ENCODE results near the gene LMO1. TPM values are rescaled to one million over a fixed set of nuclear protein-coding genes. Genes with fewer than 3 reads are reported as not detected.

LMO1 gene
- total RNA-seq, 2 experiments from 2014 or later, result not detected

DNA sequence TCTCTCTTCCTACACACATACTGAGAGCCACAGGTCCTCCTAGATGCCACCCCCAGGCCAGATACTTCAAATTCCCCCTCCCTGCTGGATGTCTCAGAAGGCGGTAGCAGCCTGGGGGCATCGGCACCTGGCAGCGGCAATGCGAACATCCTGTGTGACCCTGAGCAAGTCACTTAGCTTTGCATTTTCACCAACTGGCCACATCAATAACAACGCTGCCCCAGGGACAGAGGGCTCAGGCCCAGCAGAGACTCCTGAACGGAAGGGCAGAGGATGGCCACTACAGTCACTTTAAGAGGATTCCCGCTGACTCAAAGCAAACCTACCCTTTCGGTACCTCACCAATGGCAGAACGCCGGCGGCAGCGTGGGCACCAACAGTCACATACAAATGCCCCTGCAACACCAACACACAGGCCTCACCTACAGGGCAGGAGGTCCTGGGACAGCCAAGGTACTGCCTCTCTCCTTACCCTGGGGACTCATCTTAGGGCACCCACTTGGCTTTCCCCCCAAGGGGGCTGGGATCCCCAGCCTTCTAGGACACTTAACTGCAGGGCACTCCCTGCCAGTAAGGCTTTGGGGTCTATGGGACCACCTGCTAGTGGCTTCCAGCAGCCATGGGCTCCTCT is 1.6 kb downstream of the LMO1 start:
- H3K27ac Mint-ChIP-seq, result no peak overlapping the region
- H3K36me3 Mint-ChIP-seq, result no peaks in the 10 kb centered on the region
- H3K9me3 Mint-ChIP-seq, result no peaks in the 10 kb centered on the region
- no peak for DNase-seq
- peaks cover 9% of the 10 kb centered on the region for H3K4me1 Mint-ChIP-seq
- peaks cover 78% of the 10 kb centered on the region for H3K27me3 Mint-ChIP-seq
- H3K4me3 Mint-ChIP-seq, result no peak overlapping the region

DNA sequence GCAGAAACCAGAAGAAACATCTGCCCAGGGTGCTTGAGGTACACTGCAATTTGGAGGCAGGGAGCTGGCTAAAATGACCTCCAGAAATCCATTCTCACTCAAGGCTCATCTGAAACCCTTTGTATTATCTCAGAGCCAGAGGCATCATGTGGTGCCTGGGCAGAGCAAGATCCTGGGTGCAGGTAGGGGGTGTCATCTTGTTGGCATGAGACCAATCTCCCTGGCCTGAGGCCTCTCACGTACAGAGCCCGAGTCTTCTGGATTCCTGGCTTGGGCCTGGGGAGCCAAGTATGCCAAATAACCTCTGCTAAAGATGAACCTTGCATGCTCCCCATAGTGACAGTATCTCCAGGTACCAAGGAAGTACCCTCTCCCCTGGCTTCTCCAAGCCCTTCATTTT is 2.4 kb downstream of the LMO1 start:
- peaks cover 70% of the 10 kb centered on the region for H3K27me3 Mint-ChIP-seq

DNA sequence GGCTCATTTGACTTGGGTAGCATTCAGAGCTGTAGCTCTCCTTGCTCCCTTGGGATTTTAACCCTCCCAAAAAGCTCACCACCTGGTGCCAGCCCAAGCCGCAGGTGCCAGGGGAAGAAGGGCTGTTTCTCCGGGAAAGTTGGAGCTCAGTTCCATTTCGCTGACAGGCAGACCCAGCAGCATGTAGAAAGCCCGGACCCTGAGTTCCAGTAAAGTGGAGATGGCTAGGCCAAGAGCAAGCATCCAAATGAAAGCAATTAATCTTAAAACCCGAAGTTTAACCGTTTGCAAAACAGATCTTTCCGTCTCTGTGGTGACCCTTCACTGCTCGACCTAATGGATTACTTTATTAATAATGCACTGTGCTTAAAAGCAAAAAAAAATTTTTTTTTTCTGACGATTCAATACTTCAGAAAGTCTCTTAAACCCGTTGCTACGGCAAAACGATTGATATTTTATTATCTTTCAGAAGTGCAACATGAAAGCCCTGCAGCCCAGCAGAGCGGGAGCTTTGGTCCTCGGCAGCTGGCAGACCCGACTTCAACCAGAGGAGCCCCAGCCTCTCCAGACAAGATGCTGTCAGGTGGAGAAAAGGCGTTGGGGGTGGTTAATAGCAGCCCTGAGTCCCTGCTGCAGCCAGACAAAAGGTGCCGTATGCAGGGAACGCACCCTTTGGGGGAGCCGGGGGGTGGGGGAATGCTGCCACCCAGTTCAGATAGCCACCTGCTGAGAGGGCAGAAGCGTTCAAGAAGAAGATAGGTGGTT is 3.3 kb downstream of the LMO1 start:
- H3K36me3 Mint-ChIP-seq, result no peaks in the 10 kb centered on the region
- no peak for DNase-seq
- H3K9me3 Mint-ChIP-seq, result no peaks in the 10 kb centered on the region
- H3K27ac Mint-ChIP-seq, result no peak overlapping the region
- H3K4me1 Mint-ChIP-seq, result peaks cover 9% of the 10 kb centered on the region
- H3K4me3 Mint-ChIP-seq, result no peak overlapping the region
- peaks cover 62% of the 10 kb centered on the region for H3K27me3 Mint-ChIP-seq

More for the DNA sequence above, 2.4 kb downstream of the LMO1 start:
- H3K27ac Mint-ChIP-seq, result no peak overlapping the region
- peaks cover 9% of the 10 kb centered on the region for H3K4me1 Mint-ChIP-seq
- no peak overlapping the region for H3K4me3 Mint-ChIP-seq
- no peaks in the 10 kb centered on the region for H3K36me3 Mint-ChIP-seq
- H3K9me3 Mint-ChIP-seq, result no peaks in the 10 kb centered on the region
- no peak for DNase-seq

DNA sequence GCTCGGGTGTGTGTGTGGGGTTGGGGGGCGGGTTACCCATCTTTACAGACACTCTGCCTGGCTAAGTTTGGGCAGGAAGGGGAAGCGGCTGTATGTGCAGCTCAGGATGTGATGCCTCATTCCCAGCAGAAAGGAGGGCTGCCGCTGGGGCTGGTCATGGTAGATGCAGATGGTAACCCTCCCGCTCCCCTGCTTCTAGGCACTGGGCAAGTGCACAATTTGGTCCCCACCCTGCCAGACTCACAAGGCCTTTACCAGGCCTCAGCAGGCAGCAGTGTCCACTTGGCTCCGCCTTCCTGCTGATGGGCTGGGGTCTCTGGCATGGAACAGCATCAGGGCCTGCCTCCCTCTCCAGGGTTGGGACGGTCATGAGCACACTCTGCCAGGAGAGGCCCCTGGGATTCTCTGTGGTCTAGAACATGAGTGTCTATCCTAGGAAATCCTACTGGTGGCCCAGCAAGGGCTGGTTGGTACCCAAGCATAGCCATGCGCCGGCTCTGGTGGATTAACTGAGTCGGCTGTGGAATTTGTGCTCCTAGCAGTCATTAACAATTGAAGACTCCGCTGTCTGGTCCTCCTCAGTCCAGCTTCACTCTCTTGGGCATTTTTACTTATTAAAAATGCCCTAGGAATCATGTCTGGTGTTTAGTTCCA is 4.2 kb downstream of the LMO1 start:
- H3K27ac Mint-ChIP-seq, result no peak overlapping the region
- peaks cover 9% of the 10 kb centered on the region for H3K4me1 Mint-ChIP-seq
- no peaks in the 10 kb centered on the region for H3K36me3 Mint-ChIP-seq
- H3K9me3 Mint-ChIP-seq, result no peaks in the 10 kb centered on the region
- no peak for DNase-seq
- H3K27me3 Mint-ChIP-seq, result peaks cover 53% of the 10 kb centered on the region
- H3K4me3 Mint-ChIP-seq, result no peak overlapping the region

DNA sequence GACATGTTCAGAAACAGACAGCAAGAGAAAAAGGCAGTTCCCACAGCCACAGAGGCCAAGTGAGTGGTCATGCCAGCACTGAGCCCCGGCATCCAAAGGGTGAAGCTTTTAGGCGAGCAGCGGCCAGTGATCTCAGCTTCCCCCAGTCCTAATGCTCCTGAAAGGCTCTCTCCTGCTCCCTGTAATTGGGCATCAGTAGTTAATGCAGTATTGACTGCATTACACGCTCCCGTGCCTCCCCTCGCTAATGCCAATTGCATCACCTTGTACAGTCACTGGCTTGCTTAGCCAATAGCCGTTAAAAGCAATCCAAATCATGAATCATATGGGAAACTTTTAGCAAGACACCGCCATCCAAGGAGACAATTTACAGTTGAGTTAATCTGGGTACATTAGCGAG is 4.9 kb downstream of the LMO1 start:
- H3K9me3 Mint-ChIP-seq, result no peaks in the 10 kb centered on the region
- no peak overlapping the region for H3K4me3 Mint-ChIP-seq
- peaks cover 5% of the 10 kb centered on the region for H3K4me1 Mint-ChIP-seq
- H3K27me3 Mint-ChIP-seq, result peaks cover 46% of the 10 kb centered on the region
- H3K27ac Mint-ChIP-seq, result no peak overlapping the region
- H3K36me3 Mint-ChIP-seq, result no peaks in the 10 kb centered on the region
- no peak for DNase-seq

DNA sequence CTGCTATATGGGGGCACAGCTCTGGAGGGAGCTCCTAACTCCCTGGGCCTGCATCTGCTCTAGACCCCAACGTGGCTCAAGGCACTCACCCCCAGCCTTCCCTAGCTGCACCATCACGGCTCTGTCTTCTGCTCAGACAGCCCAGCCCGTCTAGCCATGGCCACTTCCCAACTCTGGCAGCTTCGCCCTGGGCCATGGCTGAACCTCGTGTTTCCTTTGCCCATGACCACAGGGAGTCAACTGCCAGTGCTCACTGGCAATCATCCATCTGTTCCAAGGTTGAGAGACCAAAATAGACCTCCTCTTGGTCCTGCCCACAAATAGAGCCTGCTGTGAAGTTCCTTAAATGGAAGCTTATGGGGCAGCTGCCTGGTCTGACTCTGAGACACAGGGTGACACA is 5.4 kb downstream of the LMO1 start:
- H3K4me1 Mint-ChIP-seq, result no peaks in the 10 kb centered on the region
- H3K27ac Mint-ChIP-seq, result no peak overlapping the region
- DNase-seq, result no peak
- H3K4me3 Mint-ChIP-seq, result no peak overlapping the region
- peaks cover 42% of the 10 kb centered on the region for H3K27me3 Mint-ChIP-seq
- no peaks in the 10 kb centered on the region for H3K9me3 Mint-ChIP-seq
- no peaks in the 10 kb centered on the region for H3K36me3 Mint-ChIP-seq

DNA sequence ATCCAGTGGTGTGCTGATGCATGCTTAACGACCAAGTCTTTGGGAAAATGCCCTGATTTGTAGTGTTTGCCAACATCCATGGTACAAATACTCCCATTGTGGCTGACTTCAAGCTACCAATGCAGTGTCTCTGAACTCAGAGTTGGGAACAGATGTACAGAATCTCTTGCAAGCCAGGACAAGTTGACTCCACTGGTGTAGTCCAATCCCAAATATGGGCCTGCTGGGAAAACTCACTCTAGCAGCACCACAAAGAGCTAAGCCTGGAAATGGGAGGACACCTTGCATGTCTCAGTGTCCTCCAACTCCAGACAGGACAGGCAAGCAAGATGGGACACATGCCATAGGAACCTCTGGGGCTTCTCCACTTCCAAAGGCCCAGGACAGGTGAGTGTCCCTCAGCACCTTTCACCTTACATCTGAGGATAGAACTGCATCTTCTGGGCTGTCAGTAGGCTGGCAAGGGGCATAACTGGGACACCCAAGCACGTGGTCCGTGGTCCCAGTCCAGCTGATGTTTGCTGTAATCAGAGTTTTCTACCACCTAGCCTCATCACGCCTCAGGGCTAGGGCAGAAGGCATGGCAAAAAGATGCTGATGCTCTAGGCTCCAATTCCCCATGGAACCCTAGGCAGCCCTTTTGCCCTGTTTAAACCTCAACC is 6.5 kb downstream of the LMO1 start:
- H3K27ac Mint-ChIP-seq, result no peak overlapping the region
- DNase-seq, result no peak
- no peak overlapping the region for H3K4me3 Mint-ChIP-seq
- H3K36me3 Mint-ChIP-seq, result no peaks in the 10 kb centered on the region
- H3K9me3 Mint-ChIP-seq, result no peaks in the 10 kb centered on the region
- H3K4me1 Mint-ChIP-seq, result no peaks in the 10 kb centered on the region
- H3K27me3 Mint-ChIP-seq, result peaks cover 35% of the 10 kb centered on the region

DNA sequence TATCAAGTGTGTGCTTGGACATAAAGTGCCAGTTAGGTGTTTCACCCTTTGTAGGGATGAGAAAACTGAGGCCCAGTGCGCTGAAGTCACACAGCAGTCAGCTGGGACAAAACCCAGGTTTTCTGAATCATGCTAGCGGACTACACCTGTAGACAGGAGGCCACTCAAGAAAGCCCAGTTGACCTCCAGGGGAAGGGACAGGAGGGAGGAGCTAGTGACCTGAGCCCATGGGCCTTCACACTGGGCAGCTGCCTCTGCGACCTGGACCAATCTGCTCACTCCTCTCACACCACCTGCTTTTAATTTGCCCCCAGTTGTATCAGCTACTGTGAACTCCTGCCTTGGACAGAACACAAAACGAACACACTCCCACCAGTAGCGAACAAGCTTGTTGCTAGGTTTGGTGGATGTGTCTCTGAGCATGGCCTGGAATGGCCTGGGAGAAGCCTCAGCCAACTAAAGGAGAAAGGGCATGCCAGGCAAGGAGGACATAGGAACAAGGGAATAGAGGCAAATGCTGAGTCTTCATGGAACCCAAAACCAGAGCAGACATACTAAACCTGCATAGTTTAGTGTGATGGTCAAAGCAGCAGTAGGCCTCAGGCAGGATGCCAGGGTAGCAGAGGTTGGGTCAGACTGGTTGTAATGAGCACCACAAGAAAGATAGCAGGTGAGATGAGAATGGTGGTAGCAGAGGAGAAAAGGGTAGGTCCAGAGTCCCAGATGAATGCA is 7.2 kb downstream of the LMO1 start:
- DNase-seq, result no peak
- no peak overlapping the region for H3K4me3 Mint-ChIP-seq
- H3K4me1 Mint-ChIP-seq, result no peaks in the 10 kb centered on the region
- peaks cover 28% of the 10 kb centered on the region for H3K27me3 Mint-ChIP-seq
- H3K27ac Mint-ChIP-seq, result no peak overlapping the region
- H3K9me3 Mint-ChIP-seq, result no peaks in the 10 kb centered on the region
- no peaks in the 10 kb centered on the region for H3K36me3 Mint-ChIP-seq

DNA sequence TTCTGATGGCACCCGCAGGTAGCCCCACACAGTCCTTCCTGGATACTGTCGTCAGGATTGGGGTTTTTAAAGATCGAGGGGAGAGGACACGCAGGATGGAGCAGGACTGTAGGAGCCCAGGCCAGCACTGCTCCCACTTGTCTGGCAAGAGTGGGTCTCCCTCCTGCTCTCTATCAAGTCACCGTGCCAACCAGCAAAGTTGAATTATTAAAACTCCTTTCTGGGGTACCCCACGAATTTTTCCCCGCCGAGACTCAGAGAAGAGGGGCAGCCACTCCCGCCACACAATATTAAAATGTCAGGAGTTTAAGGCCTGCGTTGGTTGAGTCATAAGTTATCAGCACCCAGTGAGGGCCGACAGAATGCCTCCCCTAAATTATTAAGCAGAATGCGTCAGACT is 10.1 kb downstream of the LMO1 start:
- Mint-ChIP-seq H3K36me3 (no peaks in the 10 kb centered on the region), H3K9me3 (no peaks in the 10 kb centered on the region), H3K27ac (no peak overlapping the region), H3K4me3 (no peak overlapping the region), H3K27me3 (peaks cover 4% of the 10 kb centered on the region), H3K4me1 (no peaks in the 10 kb centered on the region)
- no peak for DNase-seq

DNA sequence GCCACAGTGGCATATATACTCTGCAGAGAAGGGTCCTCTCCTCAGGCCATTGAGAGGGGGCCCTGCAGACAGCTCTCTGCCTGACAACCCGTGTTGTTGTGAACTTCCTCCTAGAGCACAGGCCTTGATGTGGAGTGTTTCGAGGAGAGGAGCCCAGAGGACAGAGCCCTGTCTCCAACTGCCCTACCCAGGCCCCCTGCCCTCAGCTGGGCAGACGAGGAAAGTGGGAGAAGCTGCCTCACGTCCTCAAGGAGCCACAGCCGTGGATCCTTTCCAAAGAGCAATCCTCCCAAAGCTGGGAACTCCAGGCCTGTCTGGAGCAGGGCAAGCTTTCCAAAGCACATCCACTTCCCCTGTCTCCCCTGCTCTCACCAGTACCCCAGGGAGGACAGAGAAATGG is 10.7 kb downstream of the LMO1 start:
- DNase-seq, result no peak
- Mint-ChIP-seq H3K4me1 (no peaks in the 10 kb centered on the region), H3K4me3 (no peak overlapping the region), H3K36me3 (no peaks in the 10 kb centered on the region), H3K27ac (no peak overlapping the region), H3K27me3 (no peaks in the 10 kb centered on the region), H3K9me3 (no peaks in the 10 kb centered on the region)

DNA sequence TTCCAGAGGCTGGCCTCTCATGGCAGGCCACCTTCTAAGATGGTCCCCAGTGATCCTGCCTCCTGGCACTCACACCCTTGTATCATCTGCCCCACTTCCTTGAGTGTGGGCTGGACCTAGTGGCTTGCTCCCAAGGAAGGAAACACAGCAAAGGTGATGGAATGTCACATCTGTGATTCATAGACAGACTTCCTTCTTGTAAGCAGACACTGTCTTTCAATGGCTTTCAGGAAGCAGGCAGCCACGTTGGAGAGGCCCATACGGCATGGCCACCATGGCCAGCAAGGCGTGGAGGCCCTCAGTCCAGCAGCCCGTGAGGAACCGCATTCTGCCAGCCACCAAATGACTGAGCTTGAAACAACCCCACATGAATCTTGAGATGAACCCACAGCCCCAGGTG is 11.3 kb downstream of the LMO1 start:
- Mint-ChIP-seq H3K36me3 (no peaks in the 10 kb centered on the region), H3K4me3 (no peak overlapping the region), H3K9me3 (no peaks in the 10 kb centered on the region), H3K27me3 (no peaks in the 10 kb centered on the region), H3K27ac (no peak overlapping the region), H3K4me1 (no peaks in the 10 kb centered on the region)
- DNase-seq, result no peak

DNA sequence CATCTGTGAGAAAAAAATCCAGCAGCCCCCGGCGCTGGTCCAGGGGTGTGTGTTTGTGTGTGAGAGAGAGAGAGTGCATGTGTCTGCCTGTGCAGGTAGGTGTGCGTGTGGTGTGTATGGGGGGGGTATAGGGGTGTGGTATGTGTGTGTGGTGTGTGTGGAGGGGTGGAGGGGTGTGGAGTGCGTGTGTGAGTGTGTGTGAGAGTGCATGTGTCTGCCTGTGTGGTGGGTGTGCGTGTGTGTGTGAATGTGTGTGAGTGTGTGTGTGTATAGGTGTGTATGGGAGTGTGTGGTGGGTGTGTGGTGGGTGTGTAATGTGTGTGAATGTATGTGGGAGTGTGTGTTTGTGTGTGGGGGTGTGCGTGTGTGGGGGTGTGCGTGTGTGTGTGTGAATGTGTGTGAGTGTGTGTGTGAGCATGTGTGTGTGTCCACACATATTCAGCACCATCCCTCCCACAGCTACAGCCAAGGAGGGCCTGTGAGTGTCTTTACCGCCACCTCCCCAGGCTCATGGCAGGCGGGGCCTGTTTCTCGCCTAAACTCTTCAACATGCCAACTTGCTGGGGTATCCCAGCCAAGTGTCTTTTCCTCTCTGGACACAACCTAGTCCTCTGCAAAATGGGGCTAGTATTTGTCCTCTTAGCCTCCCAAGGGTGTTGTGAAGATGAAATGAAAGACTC is 11.9 kb downstream of the LMO1 start:
- H3K9me3 Mint-ChIP-seq, result no peaks in the 10 kb centered on the region
- H3K4me3 Mint-ChIP-seq, result no peak overlapping the region
- no peaks in the 10 kb centered on the region for H3K4me1 Mint-ChIP-seq
- H3K27me3 Mint-ChIP-seq, result no peaks in the 10 kb centered on the region
- H3K27ac Mint-ChIP-seq, result no peak overlapping the region
- H3K36me3 Mint-ChIP-seq, result no peaks in the 10 kb centered on the region
- no peak for DNase-seq

DNA sequence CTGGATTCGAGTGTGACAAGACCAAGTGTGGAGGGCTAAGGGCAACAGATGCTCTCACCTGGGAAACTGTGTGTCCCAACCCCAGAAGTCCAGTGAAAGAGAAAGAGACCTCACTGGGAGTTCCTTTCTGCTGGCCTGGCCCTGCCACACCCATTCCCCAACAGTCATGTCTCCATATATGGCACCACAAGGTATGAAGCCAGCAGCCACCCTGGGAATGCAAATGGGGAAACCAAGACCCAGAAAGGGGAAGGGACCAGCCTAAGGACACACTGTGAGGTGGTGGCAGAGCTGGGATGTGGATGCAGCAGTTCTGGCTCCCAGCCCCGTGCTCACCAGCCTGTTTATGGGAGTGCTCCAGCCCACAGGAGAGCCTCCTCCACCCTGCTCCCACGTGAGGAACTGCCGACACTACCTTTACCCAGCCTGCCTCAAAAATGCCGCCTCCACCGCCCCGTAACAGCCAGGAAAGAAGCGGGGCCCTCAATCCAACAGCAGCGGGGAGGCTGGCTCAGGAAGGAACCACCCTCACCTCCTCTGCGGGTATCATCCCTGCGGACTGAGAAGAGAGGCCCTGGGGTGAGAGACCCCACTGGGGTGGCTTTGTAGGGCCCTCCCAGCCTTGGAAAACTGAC is 12.6 kb downstream of the LMO1 start:
- Mint-ChIP-seq H3K27ac (no peak overlapping the region), H3K4me3 (no peak overlapping the region), H3K36me3 (no peaks in the 10 kb centered on the region), H3K4me1 (no peaks in the 10 kb centered on the region), H3K9me3 (no peaks in the 10 kb centered on the region), H3K27me3 (no peaks in the 10 kb centered on the region)
- no peak for DNase-seq

DNA sequence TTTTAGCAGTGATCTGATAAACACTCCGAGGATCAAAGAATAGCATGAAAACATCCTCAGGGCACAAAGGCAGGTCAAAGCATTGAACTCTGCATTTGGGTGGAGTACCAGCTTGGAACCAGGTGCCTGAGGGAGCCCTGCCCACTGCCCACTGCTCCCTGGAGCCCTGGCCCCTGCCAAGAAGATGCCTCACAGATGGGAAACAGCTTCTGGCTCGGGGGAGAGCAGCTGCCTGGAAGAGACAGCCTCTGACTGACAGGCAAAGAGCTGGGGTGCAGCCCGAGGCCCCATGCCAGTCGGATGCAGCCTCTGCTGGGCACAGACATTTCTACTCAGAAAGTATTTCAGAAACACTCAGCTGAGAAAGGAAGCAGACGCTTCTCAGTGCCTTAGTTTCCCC is 13.2 kb downstream of the LMO1 start:
- DNase-seq, result no peak
- Mint-ChIP-seq H3K9me3 (no peaks in the 10 kb centered on the region), H3K36me3 (no peaks in the 10 kb centered on the region), H3K4me3 (no peak overlapping the region), H3K27ac (no peak overlapping the region), H3K27me3 (no peaks in the 10 kb centered on the region), H3K4me1 (no peaks in the 10 kb centered on the region)

Data from activated naive CD8-positive, alpha-beta T cell treated with anti-CD3 and anti-CD28 coated beads for 36 hours (primary cell).